ENCODE data around the gene CPVL.

CPVL gene

DNA sequence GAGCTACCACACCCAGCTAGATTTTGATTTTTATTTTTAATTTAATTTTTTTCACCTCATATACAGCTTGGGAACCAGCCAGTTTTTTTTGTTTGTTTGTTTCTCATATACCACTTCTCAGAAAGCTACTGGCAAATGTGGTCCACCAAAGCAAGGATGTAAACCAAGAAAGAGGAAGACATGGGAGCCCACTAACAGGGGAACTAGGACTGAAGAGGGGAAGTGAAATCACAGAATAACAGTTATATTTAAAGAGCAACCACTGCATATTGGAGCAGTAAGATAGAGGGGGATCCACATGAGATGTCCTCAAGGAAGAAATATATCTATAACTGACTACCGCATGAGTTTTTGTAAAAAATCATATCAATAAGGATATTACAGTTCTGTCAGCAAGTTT lies 10.5 kb downstream of the CPVL start:
- FAIRE-seq = no peak
- DNase-seq (ENCODE audit: insufficient read length) = no peak
- TF ChIP-seq POLR2AphosphoS5 (IDR thresholded peaks at IDR 0.05; ENCODE audit: low read depth, low read length) = no peak
- TF ChIP-seq TAF1 (IDR thresholded peaks at IDR 0.05; ENCODE audit: borderline replicate concordance, low read depth, low read length) = no peak
- no peak for TF ChIP-seq POLR2A (IDR thresholded peaks at IDR 0.05; ENCODE audit: low read depth, low read length)

DNA sequence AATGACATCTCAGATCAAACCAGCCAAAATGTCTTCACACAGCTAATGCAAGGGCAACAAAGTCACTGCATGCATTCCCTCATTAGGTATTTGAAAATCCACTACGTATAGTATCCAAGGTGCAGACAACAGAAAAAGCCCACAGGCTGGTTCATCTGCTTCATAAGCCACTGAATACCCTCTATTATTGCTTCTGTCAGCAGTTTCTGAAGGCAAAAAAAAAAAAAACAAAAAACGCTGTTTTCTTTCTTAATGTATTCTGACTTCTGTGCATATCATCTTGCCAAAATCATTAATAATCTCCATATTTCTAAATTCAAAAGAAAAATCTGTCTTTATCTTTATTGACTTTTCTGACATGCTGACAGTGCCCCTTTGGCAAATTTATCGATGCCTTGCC lies 13.4 kb downstream of the CPVL start:
- TF ChIP-seq POLR2AphosphoS5 (IDR thresholded peaks at IDR 0.05; ENCODE audit: low read depth, low read length) (no peak), TAF1 (IDR thresholded peaks at IDR 0.05; ENCODE audit: borderline replicate concordance, low read depth, low read length) (no peak), POLR2A (IDR thresholded peaks at IDR 0.05; ENCODE audit: low read depth, low read length) (no peak)
- no peak for DNase-seq (ENCODE audit: insufficient read length)

DNA sequence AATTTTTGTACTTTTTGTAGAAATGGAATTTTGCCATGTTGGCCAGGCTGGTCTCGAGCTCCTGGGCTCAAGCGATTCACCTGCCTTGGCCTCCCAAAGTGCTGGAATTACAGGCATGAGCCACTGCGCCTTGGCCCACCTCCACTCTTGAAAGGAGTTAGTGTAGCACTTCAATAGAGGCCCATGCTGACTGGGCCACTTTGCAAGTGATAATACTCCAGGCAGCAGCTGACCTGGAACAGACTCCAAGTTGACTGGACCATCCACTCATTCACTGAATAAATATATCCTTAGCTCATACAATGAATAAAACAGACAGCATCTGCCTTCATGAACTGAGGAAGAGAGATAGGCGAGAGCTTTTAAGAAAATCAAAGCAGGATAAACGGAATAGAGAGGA lies 14.7 kb downstream of the CPVL start:
- TF ChIP-seq TAF1 (IDR thresholded peaks at IDR 0.05; ENCODE audit: borderline replicate concordance, low read depth, low read length) = no peak
- TF ChIP-seq POLR2A (IDR thresholded peaks at IDR 0.05; ENCODE audit: low read depth, low read length) = no peak
- TF ChIP-seq POLR2AphosphoS5 (IDR thresholded peaks at IDR 0.05; ENCODE audit: low read depth, low read length) = no peak
- no peak for DNase-seq (ENCODE audit: insufficient read length)
- FAIRE-seq = no peak

More for the DNA sequence above, 13.4 kb downstream of the CPVL start:
- FAIRE-seq = no peak

DNA sequence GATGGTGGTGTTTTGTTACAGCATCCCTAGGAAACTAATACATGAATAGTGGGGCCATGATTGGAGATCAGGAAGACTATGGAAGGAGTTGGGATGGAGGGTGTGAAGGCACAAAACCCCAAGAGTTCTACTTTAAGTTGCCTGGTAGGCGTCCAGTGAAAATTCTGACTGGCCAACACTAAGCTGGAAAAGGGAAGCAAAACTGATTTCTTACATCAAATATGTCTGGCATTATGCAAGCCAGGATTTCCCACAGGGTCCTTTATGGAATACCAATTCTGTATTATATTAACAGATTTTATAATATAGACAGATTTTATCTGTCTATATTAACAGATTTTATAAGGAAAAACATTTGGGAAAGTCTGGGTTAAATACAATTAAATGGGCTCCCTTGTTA lies 16.2 kb downstream of the CPVL start:
- DNase-seq (ENCODE audit: insufficient read length) (no peak), FAIRE-seq (no peak)
- TF ChIP-seq TAF1 (IDR thresholded peaks at IDR 0.05; ENCODE audit: borderline replicate concordance, low read depth, low read length) (no peak), POLR2A (IDR thresholded peaks at IDR 0.05; ENCODE audit: low read depth, low read length) (no peak), POLR2AphosphoS5 (IDR thresholded peaks at IDR 0.05; ENCODE audit: low read depth, low read length) (no peak)

DNA sequence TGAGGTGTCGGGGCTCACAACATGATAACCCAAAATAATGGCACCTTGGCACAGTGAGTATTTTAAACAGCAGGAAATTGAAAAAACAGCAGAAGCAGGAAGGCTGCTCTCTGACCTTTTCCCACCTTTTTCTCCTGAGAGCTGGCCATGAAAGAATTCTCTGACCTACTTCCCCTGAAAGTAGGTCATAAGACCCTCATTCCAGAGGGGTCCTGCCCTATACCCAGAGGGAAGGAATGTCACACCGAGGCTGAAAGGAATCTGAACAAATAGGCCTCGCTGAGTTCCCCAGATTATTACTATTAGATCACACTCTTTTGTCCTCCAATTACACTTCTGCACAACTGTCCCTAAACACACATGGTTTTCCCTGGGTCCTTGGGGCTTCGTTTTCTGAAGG lies 18.8 kb downstream of the CPVL start:
- DNase-seq (ENCODE audit: insufficient read length) = no peak
- no peak for TF ChIP-seq POLR2AphosphoS5 (IDR thresholded peaks at IDR 0.05; ENCODE audit: low read depth, low read length)
- no peak for TF ChIP-seq POLR2A (IDR thresholded peaks at IDR 0.05; ENCODE audit: low read depth, low read length)
- TF ChIP-seq TAF1 (IDR thresholded peaks at IDR 0.05; ENCODE audit: borderline replicate concordance, low read depth, low read length) = no peak
- no peak for FAIRE-seq

DNA sequence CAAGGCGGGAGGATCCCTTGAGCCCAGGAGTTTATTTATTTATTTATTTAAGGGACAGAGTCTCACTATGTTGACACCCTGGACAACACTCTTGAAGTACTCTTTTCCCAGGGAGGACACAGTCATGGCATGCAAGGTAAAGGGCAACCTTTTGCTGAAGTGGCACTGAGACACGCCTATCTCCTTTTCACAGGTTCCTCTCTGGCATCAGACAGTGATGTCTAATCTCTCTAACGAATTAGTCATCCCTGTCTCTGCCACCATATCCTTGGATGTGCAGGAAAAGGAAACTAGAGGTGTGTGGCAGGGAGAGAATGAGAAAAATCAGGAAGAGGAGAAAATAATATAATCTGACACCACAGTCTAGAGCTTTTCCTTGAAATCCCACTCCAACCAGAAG lies 19.5 kb downstream of the CPVL start:
- TF ChIP-seq POLR2AphosphoS5 (IDR thresholded peaks at IDR 0.05; ENCODE audit: low read depth, low read length) = no peak
- TF ChIP-seq TAF1 (IDR thresholded peaks at IDR 0.05; ENCODE audit: borderline replicate concordance, low read depth, low read length) = no peak
- no peak for TF ChIP-seq POLR2A (IDR thresholded peaks at IDR 0.05; ENCODE audit: low read depth, low read length)
- no peak for DNase-seq (ENCODE audit: insufficient read length)
- no peak for FAIRE-seq

DNA sequence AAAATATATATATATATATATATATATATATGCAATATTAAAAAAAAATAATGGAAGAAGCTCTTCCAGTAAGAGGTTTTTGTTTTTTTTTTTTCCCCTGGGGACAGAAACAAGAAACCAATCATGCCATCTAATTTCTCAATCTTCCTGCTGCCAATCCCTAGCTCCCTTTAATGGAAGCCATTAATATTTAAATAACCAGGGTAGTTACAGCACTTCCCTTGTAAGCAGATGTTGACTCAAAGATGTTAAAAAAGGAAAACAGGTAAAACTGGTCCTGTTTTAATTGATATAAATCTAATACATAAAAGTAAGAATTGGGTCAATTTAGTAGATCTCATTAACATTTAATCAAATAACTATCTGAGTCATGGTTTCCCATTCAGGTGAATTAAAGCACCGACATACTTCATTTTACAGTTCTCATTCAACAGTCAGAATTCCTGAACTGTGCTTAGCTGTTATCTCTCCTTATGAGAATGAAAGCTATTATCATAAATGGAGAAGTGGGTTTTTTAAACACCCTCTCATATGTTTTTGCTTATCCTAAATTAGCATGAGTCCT lies 22.6 kb downstream of the CPVL start:
- TF ChIP-seq TAF1 (IDR thresholded peaks at IDR 0.05; ENCODE audit: borderline replicate concordance, low read depth, low read length) = no peak
- TF ChIP-seq POLR2AphosphoS5 (IDR thresholded peaks at IDR 0.05; ENCODE audit: low read depth, low read length) = no peak
- no peak for TF ChIP-seq POLR2A (IDR thresholded peaks at IDR 0.05; ENCODE audit: low read depth, low read length)
- FAIRE-seq (no peak), DNase-seq (ENCODE audit: insufficient read length) (no peak)

DNA sequence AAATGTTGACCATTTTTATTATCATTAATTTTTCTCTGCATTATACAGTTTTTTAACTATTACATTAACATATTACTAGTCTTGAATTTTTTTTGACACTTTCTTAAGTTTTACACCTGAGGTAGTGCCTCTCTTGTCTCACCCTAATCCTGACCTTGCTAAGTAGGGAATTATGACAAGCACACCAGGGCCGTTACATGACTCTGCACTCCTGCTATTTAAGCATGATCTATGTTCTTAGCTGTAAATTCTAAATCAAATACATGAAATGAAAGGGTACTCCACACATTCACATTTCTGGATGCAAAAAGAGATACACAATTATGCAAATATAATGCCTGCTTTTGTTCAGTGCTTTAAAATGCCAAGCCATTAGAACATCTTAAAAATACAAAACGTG lies 23.6 kb downstream of the CPVL start:
- DNase-seq (ENCODE audit: insufficient read length) (no peak), FAIRE-seq (no peak)
- TF ChIP-seq POLR2AphosphoS5 (IDR thresholded peaks at IDR 0.05; ENCODE audit: low read depth, low read length) (no peak), POLR2A (IDR thresholded peaks at IDR 0.05; ENCODE audit: low read depth, low read length) (no peak), TAF1 (IDR thresholded peaks at IDR 0.05; ENCODE audit: borderline replicate concordance, low read depth, low read length) (no peak)

DNA sequence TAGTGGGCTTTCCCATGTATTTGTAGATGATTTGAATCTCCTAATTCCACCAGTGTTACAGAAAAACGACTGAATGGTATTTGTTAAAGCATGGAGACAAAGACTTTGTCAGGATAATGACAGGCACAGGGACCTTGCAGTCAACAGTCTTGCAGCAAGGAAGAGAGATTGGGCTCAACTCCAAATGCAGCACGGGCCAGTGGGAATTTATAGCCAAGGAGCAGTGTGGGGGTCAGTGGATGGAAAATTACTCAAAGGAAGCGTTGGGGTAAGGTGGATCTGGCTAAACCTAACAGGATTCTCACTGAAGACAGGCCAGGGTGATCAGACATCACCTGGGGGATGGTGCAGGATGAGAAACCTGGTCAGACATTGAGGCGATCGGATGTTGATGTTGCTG lies 24.3 kb downstream of the CPVL start:
- DNase-seq (ENCODE audit: insufficient read length) (no peak), FAIRE-seq (no peak)
- TF ChIP-seq POLR2AphosphoS5 (IDR thresholded peaks at IDR 0.05; ENCODE audit: low read depth, low read length) = no peak
- no peak for TF ChIP-seq TAF1 (IDR thresholded peaks at IDR 0.05; ENCODE audit: borderline replicate concordance, low read depth, low read length)
- no peak for TF ChIP-seq POLR2A (IDR thresholded peaks at IDR 0.05; ENCODE audit: low read depth, low read length)

DNA sequence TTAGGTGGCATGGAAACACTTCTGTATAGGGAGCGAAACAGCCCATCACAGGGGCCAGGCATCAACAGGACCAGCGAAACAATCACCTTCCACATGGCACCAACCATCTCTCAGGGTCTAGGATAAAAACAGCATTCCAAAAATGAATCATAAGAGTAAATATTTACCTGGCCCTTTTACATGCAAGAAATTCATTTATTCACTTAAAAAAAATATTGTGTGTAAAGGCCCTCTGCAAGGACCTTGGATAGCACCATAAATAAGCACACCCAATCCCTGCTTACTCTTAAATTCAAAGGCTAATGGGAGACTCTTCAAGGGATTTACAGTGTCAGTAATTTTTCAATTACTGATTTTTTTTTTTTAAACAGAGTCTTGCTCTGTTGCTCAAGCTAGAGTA lies 25.4 kb downstream of the CPVL start:
- no peak for DNase-seq (ENCODE audit: insufficient read length)
- no peak for FAIRE-seq
- TF ChIP-seq POLR2A (IDR thresholded peaks at IDR 0.05; ENCODE audit: low read depth, low read length) (no peak), POLR2AphosphoS5 (IDR thresholded peaks at IDR 0.05; ENCODE audit: low read depth, low read length) (no peak), TAF1 (IDR thresholded peaks at IDR 0.05; ENCODE audit: borderline replicate concordance, low read depth, low read length) (no peak)

DNA sequence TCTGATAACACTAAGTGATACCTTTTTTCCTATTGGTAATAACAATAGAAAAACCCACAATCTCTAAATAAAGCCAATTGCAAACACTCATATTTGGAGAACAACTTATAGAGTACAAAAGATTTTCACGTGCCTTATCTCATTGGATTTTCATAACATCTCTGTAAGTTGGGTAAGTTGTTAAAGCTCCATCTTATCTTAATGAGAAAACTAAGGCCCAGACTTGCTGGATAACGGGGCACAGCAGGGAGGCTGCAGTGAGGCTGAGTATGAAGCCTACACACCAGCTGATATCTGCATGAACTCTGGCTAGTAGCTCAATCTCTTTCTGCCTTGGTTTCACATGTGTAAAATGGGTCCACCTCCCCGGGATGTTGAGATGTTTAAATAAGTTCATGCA lies 26.8 kb downstream of the CPVL start:
- FAIRE-seq = no peak
- TF ChIP-seq POLR2A (IDR thresholded peaks at IDR 0.05; ENCODE audit: low read depth, low read length) = no peak
- no peak for TF ChIP-seq POLR2AphosphoS5 (IDR thresholded peaks at IDR 0.05; ENCODE audit: low read depth, low read length)
- no peak for TF ChIP-seq TAF1 (IDR thresholded peaks at IDR 0.05; ENCODE audit: borderline replicate concordance, low read depth, low read length)
- no peak for DNase-seq (ENCODE audit: insufficient read length)

DNA sequence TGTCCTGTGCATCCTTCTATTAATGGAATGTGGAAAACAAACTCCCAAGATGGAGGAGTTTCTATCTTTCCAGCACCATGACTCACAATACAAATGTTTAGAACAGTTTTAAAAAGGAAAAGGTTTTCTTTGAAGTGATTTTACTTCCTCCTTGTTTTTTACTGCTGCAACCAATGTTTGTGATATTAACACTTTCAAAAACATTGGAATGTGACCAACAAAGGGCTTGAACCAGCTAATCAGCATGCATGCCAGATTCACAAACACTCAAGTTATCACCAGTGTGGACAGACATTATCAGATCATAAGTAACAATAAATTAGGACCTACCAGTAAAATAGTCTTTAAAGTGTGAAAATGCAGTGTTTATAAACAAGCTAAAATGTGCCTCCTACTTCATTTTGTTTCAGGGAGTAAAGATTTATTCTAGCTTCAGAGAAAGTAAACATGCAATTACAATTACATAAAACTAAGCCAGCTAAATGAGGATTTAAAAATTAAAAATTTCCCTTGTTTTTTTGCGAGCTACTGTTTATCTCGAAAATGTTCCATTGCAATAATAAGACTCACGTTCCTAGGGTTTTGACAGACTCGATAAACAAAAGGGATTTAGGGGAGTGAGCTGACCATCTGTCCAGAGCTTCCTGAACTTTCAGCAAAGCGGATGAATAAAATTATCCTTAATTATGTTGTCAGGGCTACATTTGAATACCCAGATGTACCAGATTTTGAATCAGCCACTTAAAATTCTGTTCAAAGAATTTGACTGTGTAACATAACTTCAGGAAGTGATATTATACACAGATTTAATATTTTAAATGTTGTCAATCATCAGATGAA lies 29.8 kb downstream of the CPVL start:
- FAIRE-seq (no peak), DNase-seq (ENCODE audit: insufficient read length) (no peak)
- TF ChIP-seq TAF1 (IDR thresholded peaks at IDR 0.05; ENCODE audit: borderline replicate concordance, low read depth, low read length) = no peak

All from GM12892 (cell line).